Liver (tissue), 9 donors: ENCODE results near the gene CXXC5. TPM values are rescaled to one million over a fixed set of nuclear protein-coding genes. Genes with fewer than 3 reads are reported as not detected.

Experiments
- DNase-seq: peaks from one replicate; pipeline ENCODE4 v3.0.0-alpha.2; 2017; ENCODE audit warnings: low spot score
- H3K27ac ChIP-seq, 2 donors: one replicate each; pipeline ENCODE4 v1.7.0; 2013; ENCODE audit warnings: inconsistent platforms in 2 of 2, low read length in 2 of 2, control low read depth in 1 of 2, low read depth in 1 of 2, mild to moderate bottlenecking in 1 of 2
- H3K27me3 ChIP-seq, 4 donors: one replicate each; pipeline versions ENCODE4 v1.6.1 to v1.7.0; 2013; ENCODE audit warnings: low read length in 3 of 4, inconsistent platforms in 1 of 4, mild to moderate bottlenecking in 1 of 4, moderate library complexity in 1 of 4; ENCODE audit not compliant: control insufficient read depth in 4 of 4, insufficient read depth in 4 of 4
- H3K36me3 ChIP-seq, 4 donors: one replicate each; pipeline versions ENCODE4 v1.6.1 to v1.7.0; 2013; ENCODE audit warnings: low read length in 3 of 4, mild to moderate bottlenecking in 3 of 4, low read depth in 1 of 4, moderate library complexity in 1 of 4; ENCODE audit not compliant: control insufficient read depth in 4 of 4, insufficient read depth in 3 of 4
- H3K4me1 ChIP-seq, 4 donors: one replicate each; pipeline versions ENCODE4 v1.6.1 to v1.7.0; 2013; ENCODE audit warnings: low read length in 3 of 4, mild to moderate bottlenecking in 3 of 4, moderate library complexity in 1 of 4; ENCODE audit not compliant: control insufficient read depth in 4 of 4, insufficient read depth in 4 of 4
- H3K4me3 ChIP-seq, 3 donors: one replicate each; pipeline versions ENCODE4 v1.6.1 to v1.7.0; 2013; ENCODE audit warnings: low read length in 3 of 3, control low read depth in 1 of 3, low read depth in 1 of 3, mild to moderate bottlenecking in 1 of 3
- H3K9ac ChIP-seq, 2 donors: one replicate each; pipeline ENCODE4 v1.7.0; 2013; ENCODE audit warnings: low read length in 2 of 2, mild to moderate bottlenecking in 2 of 2, moderate library complexity in 2 of 2, control low read depth in 1 of 2, low read depth in 1 of 2
- H3K9me3 ChIP-seq, 4 donors: one replicate each; pipeline versions ENCODE4 v1.6.1 to v1.7.0; 2013; ENCODE audit warnings: low read length in 3 of 4; ENCODE audit not compliant: control insufficient read depth in 4 of 4
- ATF3 ChIP-seq: IDR thresholded peaks from 2 replicates; pipeline ENCODE4 v1.6.1; 2016; ENCODE audit warnings: antibody characterized with exemption
- CTCF ChIP-seq: fragments of 150-350 bp; IDR thresholded peaks from 2 replicates; pipeline ENCODE4 v1.5.1; 2017; ENCODE audit warnings: improper control_type of control experiment, low read depth, low read length; ENCODE audit not compliant: missing input control
- EGR1 ChIP-seq, 2 donors: IDR thresholded peaks; 2 replicates each; pipeline ENCODE4 v1.6.1; 2016 to 2018; ENCODE audit warnings: antibody characterized with exemption in 2 of 2, low read depth in 2 of 2
- FOXA1 ChIP-seq: IDR thresholded peaks from 2 replicates; pipeline ENCODE4 v1.6.1; 2016; ENCODE audit warnings: antibody characterized with exemption
- FOXA2 ChIP-seq: IDR thresholded peaks from 2 replicates; pipeline ENCODE4 v1.6.1; 2016; ENCODE audit warnings: antibody characterized with exemption
- GABPA ChIP-seq, 2 donors: IDR thresholded peaks in 1 of 2; conservative IDR thresholded peaks in 1 of 2; 2 replicates each; pipeline ENCODE4 v1.6.1; 2016; ENCODE audit warnings: antibody characterized with exemption in 2 of 2, mild to moderate bottlenecking in 1 of 2, moderate library complexity in 1 of 2
- HNF4A ChIP-seq, 2 donors: conservative IDR thresholded peaks; 2 replicates each; pipeline ENCODE4 v1.6.1; 2016; ENCODE audit warnings: antibody characterized with exemption in 2 of 2, mild to moderate bottlenecking in 2 of 2
- HNF4G ChIP-seq: IDR thresholded peaks from 2 replicates; pipeline ENCODE4 v1.6.1; 2016; ENCODE audit warnings: antibody characterized with exemption
- MAX ChIP-seq: IDR thresholded peaks from 2 replicates; pipeline ENCODE4 v1.6.1; 2016; ENCODE audit warnings: antibody characterized with exemption
- NR2F2 ChIP-seq: IDR thresholded peaks from 2 replicates; pipeline ENCODE4 v1.6.1; 2016; ENCODE audit warnings: antibody characterized with exemption
- RAD21 ChIP-seq, 2 donors: IDR thresholded peaks; 2 replicates each; pipeline ENCODE4 v1.6.1; 2016; ENCODE audit warnings: antibody characterized with exemption in 2 of 2, mild to moderate bottlenecking in 2 of 2
- RXRA ChIP-seq, 2 donors: IDR thresholded peaks; 2 replicates each; pipeline ENCODE4 v1.6.1; 2017 to 2018; ENCODE audit warnings: antibody characterized with exemption in 2 of 2, mild to moderate bottlenecking in 1 of 2
- SP1 ChIP-seq: IDR thresholded peaks from 2 replicates; pipeline ENCODE4 v1.6.1; 2018; ENCODE audit warnings: antibody characterized with exemption, mild to moderate bottlenecking
- TAF1 ChIP-seq: conservative IDR thresholded peaks from 2 replicates; pipeline ENCODE4 v1.6.1; 2016; ENCODE audit warnings: antibody characterized with exemption, mild to moderate bottlenecking
- YY1 ChIP-seq: IDR thresholded peaks from 2 replicates; pipeline ENCODE4 v1.6.1; 2016; ENCODE audit warnings: antibody characterized with exemption, mild to moderate bottlenecking
- ZBTB33 ChIP-seq: IDR thresholded peaks from 2 replicates; pipeline ENCODE4 v1.6.1; 2016; ENCODE audit warnings: antibody characterized with exemption
- WGBS: extraction: QIAGEN DNeasy Blood & Tissue Kit; methylation state at CpG from one replicate; pipeline ENCODE4 v1.1.7; 2013; 5-methylcytosine and 5-hydroxymethylcytosine counted together
- polyA plus RNA-seq, 2 donors: library from polyadenylated mRNA; stranded (reverse) in 1 of 2; unstranded in 1 of 2; fragments of 200-250 nt in 1 of 2; fragments of >200 nt in 1 of 2; fragmentation: Nextera tagmentation in 1 of 2; extraction: Ambion mirVana in 1 of 2; gene quantifications; one replicate each; pipeline versions ENCODE4 v1.2.1 to v1.2.3, GENCODE V29; 2013 to 2015
- total RNA-seq, 2 donors: library from RNA; depleted of rRNA; stranded (reverse); fragments of >200 nt; gene quantifications; one replicate each; pipeline ENCODE4 v1.2.3, GENCODE V29; 2014
- donor health status: healthy.
- donor health status: healthy.
- donor health status: healthy.
- donor health status: healthy.
- donor health status: healthy.

CXXC5 gene
- total and polyA plus RNA-seq, 4 donors, result 40.6 to 78.6 (median 64.5) TPM

DNA sequence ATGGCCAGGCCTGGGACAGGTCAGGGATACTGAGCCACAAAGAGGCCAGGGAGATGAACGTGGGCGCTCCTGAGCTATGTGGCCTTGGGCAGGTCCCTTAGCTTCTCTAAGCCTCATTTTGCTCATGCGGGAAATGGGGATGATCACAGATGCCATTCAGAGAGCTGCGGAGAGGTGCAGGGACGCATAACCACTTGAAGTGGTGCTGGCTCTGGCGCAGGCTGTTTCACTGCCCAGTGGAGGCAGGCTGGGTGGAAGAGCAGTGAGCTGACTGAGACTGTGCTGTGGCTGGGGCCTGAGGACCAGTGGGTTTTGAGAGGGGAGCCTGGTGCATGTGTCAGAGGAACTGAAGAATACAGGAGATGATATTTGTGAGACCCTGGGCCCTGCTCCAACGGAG lies 18.4 kb downstream of the CXXC5 start:
- Histone ChIP-seq H3K9ac (no peak overlapping the region), H3K27ac (peak overlapping the region in 1 of 2 donors; percentile 1), H3K36me3 (no peaks in the 10 kb centered on the region), H3K9me3 (no peaks in the 10 kb centered on the region), H3K4me1 (peaks cover 65 to 100% (median 93%) of the 10 kb centered on the region in 4 donors), H3K4me3 (no peak overlapping the region), H3K27me3 (no peaks in the 10 kb centered on the region)
- WGBS, result 81% methylated on average over 7 of the region's 7 CpGs
- DNase-seq, result no peak
- TF ChIP-seq NR2F2 (no peak), ZBTB33 (no peak)

- TF ChIP-seq GABPA (IDR thresholded peaks at IDR 0.05 in 1 of 2, conservative IDR thresholded peaks at IDR 0.05 in 1 of 2) (no peak), RXRA (IDR thresholded peaks at IDR 0.05) (no peak), HNF4G (no peak), SP1 (no peak)
- WGBS, result 72% methylated on average over 2 of the region's 2 CpGs
- Histone ChIP-seq H3K36me3 (no peaks in the 10 kb centered on the region), H3K4me1 (peaks cover 60 to 97% (median 92%) of the 10 kb centered on the region in 4 donors), H3K27me3 (no peaks in the 10 kb centered on the region), H3K4me3 (no peak overlapping the region), H3K9me3 (no peaks in the 10 kb centered on the region), H3K9ac (peak overlapping the region in 1 of 2 donors; percentile 67), H3K27ac (peak overlapping the region; percentile 77 to 85)
- DNase-seq, result no peak
Observed at GRCh38 chr5:139667001-139667729, 19.0 kb downstream of the CXXC5 start.

DNA sequence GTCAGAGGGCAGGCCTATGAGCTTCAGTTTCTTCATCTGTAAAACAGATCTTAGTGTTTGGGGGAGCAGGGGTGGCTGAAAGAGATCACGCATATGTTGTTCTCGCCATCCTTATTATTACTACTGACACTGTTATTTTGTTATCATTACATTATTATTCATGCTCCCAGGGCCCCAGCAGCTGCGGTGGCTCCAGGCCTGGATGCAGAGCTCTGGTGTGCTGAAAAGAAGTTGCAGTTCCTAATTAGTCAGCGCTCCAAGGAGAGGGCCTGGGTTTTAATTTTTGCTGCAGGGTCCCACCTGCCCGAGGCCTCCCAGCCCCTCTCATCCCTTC lies 19.5 kb downstream of the CXXC5 start:
- Histone ChIP-seq H3K27me3 (no peaks in the 10 kb centered on the region), H3K36me3 (no peaks in the 10 kb centered on the region)
- WGBS, result 43% methylated on average over 5 of the region's 5 CpGs

More for the DNA sequence above, 19.5 kb downstream of the CXXC5 start:
- no peaks in the 10 kb centered on the region for H3K9me3 ChIP-seq
- peak overlapping the region; percentile 77 to 85 for H3K27ac ChIP-seq
- DNase-seq, result no peak
- H3K4me3 ChIP-seq, result peak overlapping the region in 1 of 3 donors; percentile 43
- no peak for TF ChIP-seq ZBTB33
- TF ChIP-seq FOXA1, result no peak
- TF ChIP-seq RXRA (IDR thresholded peaks at IDR 0.05), result no peak
- TF ChIP-seq EGR1 (IDR thresholded peaks at IDR 0.05; ENCODE audit: low read depth in 2 of 2), result no peak
- no peak for TF ChIP-seq FOXA2
- TF ChIP-seq CTCF, result no peak
- no peak for TF ChIP-seq MAX
- TF ChIP-seq GABPA (IDR thresholded peaks at IDR 0.05 in 1 of 2, conservative IDR thresholded peaks at IDR 0.05 in 1 of 2), result no peak
- no peak for TF ChIP-seq NR2F2
- TF ChIP-seq HNF4A (conservative IDR thresholded peaks at IDR 0.05), result no peak
- TF ChIP-seq ATF3, result no peak
- no peak for TF ChIP-seq TAF1
- no peak for TF ChIP-seq YY1
- no peak for TF ChIP-seq RAD21 (IDR thresholded peaks at IDR 0.05)
- no peak for TF ChIP-seq SP1
- peaks cover 59 to 97% (median 90%) of the 10 kb centered on the region in 4 donors for H3K4me1 ChIP-seq
- peak overlapping the region in 1 of 2 donors; percentile 67 for H3K9ac ChIP-seq
